HUDEP-2 (cell line): ENCODE measurements around the gene FAM83C.

Experiments used
- DNase-seq, 76 experiments: peaks; one replicate each; lab custom pipeline; 2025; ENCODE audit not compliant: unreplicated experiment in 76 of 76; lab: John Stamatoyannopoulos, UW

Gene FAM83C

GRCh38 chr20:35286077-35286898 lies 5.9 kb downstream of the FAM83C start:
- no peak for DNase-seq

GRCh38 chr20:35285806-35286076 lies 6.5 kb downstream of the FAM83C start:
- no peak for DNase-seq

- peak in 1 of 76 experiments; percentile 57 for DNase-seq
Measured at GRCh38 chr20:35284992-35285805, 7.0 kb downstream of the FAM83C start.

GRCh38 chr20:35284267-35284991 lies 7.8 kb downstream of the FAM83C start, which contains the start of gene EIF6:
TSS of gene EIF6 (minus strand) at chr20:35284772. CDS start at chr20:35284487, 285 bp downstream.
- DNase-seq: peak in 74 of 76 experiments; percentile 35 to 91 (median 74)

- DNase-seq: peak in 7 of 76 experiments; percentile 8 to 40 (median 16)
Measured at GRCh38 chr20:35283441-35284266, 8.6 kb downstream of the FAM83C start.

GRCh38 chr20:35281506-35282101 lies 10.6 kb downstream of the FAM83C start:
- DNase-seq: no peak

- DNase-seq: no peak
Measured at GRCh38 chr20:35280523-35280922, 11.7 kb downstream of the FAM83C start.

GRCh38 chr20:35279533-35280174 lies 12.6 kb downstream of the FAM83C start:
- no peak for DNase-seq

- DNase-seq: no peak
Measured at GRCh38 chr20:35279040-35279439, 13.2 kb downstream of the FAM83C start.

- peak in 73 of 76 experiments; percentile 33 to 90 (median 76) for DNase-seq
Measured at GRCh38 chr20:35277531-35278395, 14.5 kb downstream of the FAM83C start, which contains the start of gene MMP24OS. TSS of gene MMP24OS (minus strand) at chr20:35278122. CDS start at chr20:35277929, 193 bp downstream.

GRCh38 chr20:35277127-35277526 lies 15.1 kb downstream of the FAM83C start:
- peak in 2 of 76 experiments; percentile 27 to 40 for DNase-seq

- no peak for DNase-seq
Measured at GRCh38 chr20:35276408-35276807, 15.8 kb downstream of the FAM83C start.

GRCh38 chr20:35275741-35276251 lies 16.4 kb downstream of the FAM83C start:
- DNase-seq: no peak

- no peak for DNase-seq
Measured at GRCh38 chr20:35274172-35275092, 17.8 kb downstream of the FAM83C start.

- no peak for DNase-seq
Measured at GRCh38 chr20:35273449-35274171, 18.6 kb downstream of the FAM83C start.

GRCh38 chr20:35271904-35272303 lies 20.3 kb downstream of the FAM83C start:
- no peak for DNase-seq
